ENCODE measurements around the gene AGPS. TPM values are rescaled to one million over a fixed set of nuclear protein-coding genes. Genes with fewer than 3 reads are reported as not detected.
"Not testable (repeated sequence)": the region's sequence is repeated elsewhere in the genome, so short reads cannot be mapped to it uniquely, and the experiment has no call there.

The AGPS gene
- total RNA-seq, 2 experiments from 2014 or later: 2.1 to 9.6 TPM

- Histone ChIP-seq H3K27ac (ENCODE audit: low read depth, low read length, poor library complexity, severe bottlenecking) (no peak overlapping the region), H3K4me1 (ENCODE audit: insufficient read depth, low read length, poor library complexity, severe bottlenecking) (no peaks in the 10 kb centered on the region), H2AFZ (ENCODE audit: low read length) (no peak overlapping the region), H3K4me2 (ENCODE audit: low read length) (no peak overlapping the region), H4K20me1 (ENCODE audit: insufficient read depth, low read length) (no peaks in the 10 kb centered on the region), H3K79me2 (ENCODE audit: insufficient read depth, low read depth, low read length) (no peaks in the 10 kb centered on the region), H3K9me2 (ENCODE audit: insufficient read depth, low read length) (no peaks in the 10 kb centered on the region), H3K4me3 (ENCODE audit: low read depth, low read length, poor library complexity, severe bottlenecking) (no peak overlapping the region), H3K36me3 (ENCODE audit: insufficient read depth, low read length) (no peaks in the 10 kb centered on the region), H3K9me3 (ENCODE audit: low read length) (no peaks in the 10 kb centered on the region)
- BruUV-seq (replicated peaks): no TSS peak
- no peak for DNase-seq (ENCODE audit: low spot score)
- TF ChIP-seq EZH2phosphoT487 (IDR thresholded peaks at IDR 0.05; ENCODE audit: borderline replicate concordance, low read depth, low read length) (no peak), CTCF (conservative IDR thresholded peaks at IDR 0.05; ENCODE audit: low read length) (no peak)
- ChIA-PET CTCF (ENCODE audit: unreplicated experiment) (interaction anchor here (0.5 kb wide), 1 partner anchor 352 kb away, joined by 3 read pairs; no protein-coding TSS in a partner anchor), POLR2A (interaction anchor here (0.6 to 1.9 kb wide), 4 partner anchors 13 to 822 kb away, joined by 3 to 8 read pairs (median 3); no protein-coding TSS in a partner anchor)
- intact Hi-C loops (cut with micrococcal nuclease; ENCODE audit: unreplicated experiment): no loop called here
Observed at GRCh38 chr2:177406182-177406581, 13.6 kb downstream of the AGPS start.

GRCh38 chr2:177407031-177407430, 14.5 kb downstream of the AGPS start:
- POLR2A ChIA-PET: interaction anchor here (0.6 to 0.9 kb wide), 2 partner anchors 14 to 1378 kb away, joined by 3 to 4 read pairs; no protein-coding TSS in a partner anchor
- BruUV-seq (replicated peaks): no TSS peak
- no peaks in the 10 kb centered on the region for H3K79me2 ChIP-seq (ENCODE audit: insufficient read depth, low read depth, low read length)

GRCh38 chr2:177410629-177411028, 18.1 kb downstream of the AGPS start:
- not testable (repeated sequence) for BruUV-seq (replicated peaks)

More at GRCh38 chr2:177407031-177407430, 14.5 kb downstream of the AGPS start:
- H3K4me2 ChIP-seq (ENCODE audit: low read length): no peak overlapping the region
- no peak overlapping the region for H2AFZ ChIP-seq (ENCODE audit: low read length)
- intact Hi-C loops (cut with micrococcal nuclease; ENCODE audit: unreplicated experiment): no loop called here
- DNase-seq (ENCODE audit: low spot score): no peak
- no peaks in the 10 kb centered on the region for H4K20me1 ChIP-seq (ENCODE audit: insufficient read depth, low read length)
- no peaks in the 10 kb centered on the region for H3K9me2 ChIP-seq (ENCODE audit: insufficient read depth, low read length)
- H3K9me3 ChIP-seq (ENCODE audit: low read length): no peaks in the 10 kb centered on the region
- TF ChIP-seq EZH2phosphoT487 (IDR thresholded peaks at IDR 0.05; ENCODE audit: borderline replicate concordance, low read depth, low read length): no peak
- no peak for TF ChIP-seq CTCF (conservative IDR thresholded peaks at IDR 0.05; ENCODE audit: low read length)
- H3K36me3 ChIP-seq (ENCODE audit: insufficient read depth, low read length): no peaks in the 10 kb centered on the region
- H3K27ac ChIP-seq (ENCODE audit: low read depth, low read length, poor library complexity, severe bottlenecking): no peak overlapping the region
- H3K4me1 ChIP-seq (ENCODE audit: insufficient read depth, low read length, poor library complexity, severe bottlenecking): no peaks in the 10 kb centered on the region
- H3K4me3 ChIP-seq (ENCODE audit: low read depth, low read length, poor library complexity, severe bottlenecking): no peak overlapping the region
- CTCF ChIA-PET (ENCODE audit: unreplicated experiment): no interaction called here

More at GRCh38 chr2:177410629-177411028, 18.1 kb downstream of the AGPS start:
- H2AFZ ChIP-seq (ENCODE audit: low read length); H3K27ac ChIP-seq (ENCODE audit: low read depth, low read length, poor library complexity, severe bottlenecking); H3K9me3 ChIP-seq (ENCODE audit: low read length); H3K36me3 ChIP-seq (ENCODE audit: insufficient read depth, low read length); POLR2A ChIA-PET; H4K20me1 ChIP-seq (ENCODE audit: insufficient read depth, low read length); H3K4me1 ChIP-seq (ENCODE audit: insufficient read depth, low read length, poor library complexity, severe bottlenecking); H3K79me2 ChIP-seq (ENCODE audit: insufficient read depth, low read depth, low read length); H3K4me3 ChIP-seq (ENCODE audit: low read depth, low read length, poor library complexity, severe bottlenecking); H3K4me2 ChIP-seq (ENCODE audit: low read length); H3K9me2 ChIP-seq (ENCODE audit: insufficient read depth, low read length); DNase-seq (ENCODE audit: low spot score); intact Hi-C loops (cut with micrococcal nuclease; ENCODE audit: unreplicated experiment); CTCF ChIA-PET (ENCODE audit: unreplicated experiment): not testable (repeated sequence)
